NCI-H146 treated with DMSO at 0.1 percent for 48 hours (cell line): ENCODE results near the gene HSP90B1.

Source experiments
- DNase-seq: peaks from one replicate; lab custom pipeline; 2025; ENCODE audit not compliant: unreplicated experiment; lab: John Stamatoyannopoulos, UW

The HSP90B1 gene

DNA sequence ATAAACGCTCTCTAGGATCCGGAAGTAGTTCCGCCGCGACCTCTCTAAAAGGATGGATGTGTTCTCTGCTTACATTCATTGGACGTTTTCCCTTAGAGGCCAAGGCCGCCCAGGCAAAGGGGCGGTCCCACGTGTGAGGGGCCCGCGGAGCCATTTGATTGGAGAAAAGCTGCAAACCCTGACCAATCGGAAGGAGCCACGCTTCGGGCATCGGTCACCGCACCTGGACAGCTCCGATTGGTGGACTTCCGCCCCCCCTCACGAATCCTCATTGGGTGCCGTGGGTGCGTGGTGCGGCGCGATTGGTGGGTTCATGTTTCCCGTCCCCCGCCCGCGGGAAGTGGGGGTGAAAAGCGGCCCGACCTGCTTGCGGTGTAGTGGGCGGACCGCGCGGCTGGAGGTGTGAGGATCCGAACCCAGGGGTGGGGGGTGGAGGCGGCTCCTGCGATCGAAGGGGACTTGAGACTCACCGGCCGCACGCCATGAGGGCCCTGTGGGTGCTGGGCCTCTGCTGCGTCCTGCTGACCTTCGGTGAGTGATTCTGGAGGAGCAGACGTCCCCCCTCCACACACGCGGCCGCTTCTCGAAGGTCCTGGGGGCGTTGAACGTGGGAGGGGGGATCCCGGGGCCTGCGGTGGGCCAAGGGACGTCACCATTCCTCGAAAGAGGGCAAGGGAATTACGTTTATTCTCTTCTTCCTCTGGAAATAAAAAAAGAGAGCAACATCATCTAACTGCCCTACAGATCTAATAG lies at the start of gene HSP90B1:
HSP90B1 (plus strand) TSS at position 377 of the 753 bp plus-strand sequence; CDS start at position 483, 106 bp downstream.
- peak; percentile 99 for DNase-seq

DNA sequence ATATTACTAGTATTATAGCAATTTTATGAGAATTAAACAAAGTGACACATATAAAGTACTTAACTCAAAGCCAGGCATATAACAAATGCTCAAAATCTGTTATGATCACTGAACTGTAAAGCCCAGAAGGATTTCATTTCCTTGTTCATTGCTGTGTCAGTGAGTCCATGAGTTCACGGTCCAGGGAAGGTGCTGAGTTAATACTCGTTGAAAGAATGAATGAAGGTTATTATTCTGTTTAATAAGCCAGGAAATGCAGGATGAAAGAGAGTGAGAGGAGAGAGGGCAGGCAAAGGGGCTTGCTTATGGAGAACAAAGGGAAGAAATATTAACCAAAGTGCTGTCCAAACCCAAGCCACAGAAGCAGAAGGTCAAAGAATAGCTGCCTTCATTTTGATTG lies 48.9 kb upstream of the HSP90B1 start:
- DNase-seq: peak; percentile 45

DNA sequence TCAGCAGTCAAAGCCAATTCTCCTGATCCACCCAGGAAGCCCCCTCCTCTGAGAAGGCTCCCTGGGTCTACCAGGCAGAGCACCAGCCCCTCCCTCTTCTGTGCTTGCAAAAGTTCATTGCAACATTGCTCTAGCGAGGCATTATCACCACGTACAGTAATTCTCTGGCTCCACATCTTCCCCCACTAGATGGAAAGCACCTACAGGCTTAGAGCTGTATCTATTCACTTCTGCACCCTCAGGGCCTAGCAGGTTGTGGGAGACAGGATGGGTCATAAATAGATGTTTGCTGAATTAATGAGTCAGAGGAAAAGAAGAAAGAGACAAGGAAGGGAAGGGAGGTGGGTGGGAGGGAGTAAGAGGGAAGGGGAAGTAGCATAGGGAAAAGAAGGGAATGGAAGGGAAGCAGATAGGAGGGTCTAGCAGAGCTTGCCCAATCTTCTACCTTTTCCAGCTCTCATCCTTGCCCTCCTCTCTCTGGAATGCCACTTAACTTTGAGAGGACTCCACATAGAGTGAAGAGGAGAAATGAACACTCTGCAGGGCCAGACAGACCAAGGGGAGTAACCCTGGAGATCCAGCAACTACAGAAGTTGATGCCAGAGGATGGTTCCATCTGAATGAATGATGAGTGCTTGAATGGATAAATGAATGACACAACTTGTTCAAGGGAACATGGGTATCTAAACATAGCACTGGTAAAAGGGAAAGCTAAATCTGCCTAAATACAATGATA lies 47.2 kb upstream of the HSP90B1 start:
- DNase-seq: no peak

DNA sequence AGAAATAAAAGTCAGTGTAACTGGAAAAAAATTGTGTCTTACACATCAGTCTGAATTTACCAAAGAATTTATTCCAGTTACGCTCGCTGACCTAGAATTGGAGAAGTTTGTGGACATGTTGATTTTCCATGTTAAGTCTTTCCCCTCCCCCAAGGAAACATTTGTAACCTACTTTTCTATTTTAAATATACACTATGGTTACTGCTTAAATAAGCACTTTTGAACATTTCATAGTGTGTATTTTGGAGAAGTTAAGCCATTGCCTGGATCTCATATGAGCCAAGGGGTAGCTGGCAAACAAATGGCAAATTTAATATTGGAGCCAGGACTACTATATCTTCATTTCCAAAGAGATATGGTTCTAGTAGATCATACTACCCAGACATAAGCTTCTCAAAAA lies 46.3 kb upstream of the HSP90B1 start:
- no peak for DNase-seq

DNA sequence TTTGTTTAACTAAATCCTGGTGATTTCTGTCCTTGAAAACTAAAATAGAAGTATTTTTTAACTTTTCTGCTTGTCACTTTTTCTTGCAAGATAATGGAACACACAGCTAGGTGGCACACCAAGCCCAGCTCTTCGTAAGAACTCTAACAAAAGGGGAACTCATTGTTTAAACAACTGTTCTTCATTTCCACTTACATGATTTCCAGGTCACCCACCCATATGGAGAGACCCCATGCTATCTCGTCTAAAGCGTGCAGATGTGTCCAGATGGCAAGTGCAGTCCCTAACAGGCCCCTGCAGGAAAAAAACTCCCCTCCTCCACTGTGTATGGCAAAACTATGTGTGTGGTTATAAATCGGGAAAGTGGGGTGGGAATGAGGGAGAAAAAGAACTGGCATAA lies 45.9 kb upstream of the HSP90B1 start:
- peak; percentile 55 for DNase-seq

DNA sequence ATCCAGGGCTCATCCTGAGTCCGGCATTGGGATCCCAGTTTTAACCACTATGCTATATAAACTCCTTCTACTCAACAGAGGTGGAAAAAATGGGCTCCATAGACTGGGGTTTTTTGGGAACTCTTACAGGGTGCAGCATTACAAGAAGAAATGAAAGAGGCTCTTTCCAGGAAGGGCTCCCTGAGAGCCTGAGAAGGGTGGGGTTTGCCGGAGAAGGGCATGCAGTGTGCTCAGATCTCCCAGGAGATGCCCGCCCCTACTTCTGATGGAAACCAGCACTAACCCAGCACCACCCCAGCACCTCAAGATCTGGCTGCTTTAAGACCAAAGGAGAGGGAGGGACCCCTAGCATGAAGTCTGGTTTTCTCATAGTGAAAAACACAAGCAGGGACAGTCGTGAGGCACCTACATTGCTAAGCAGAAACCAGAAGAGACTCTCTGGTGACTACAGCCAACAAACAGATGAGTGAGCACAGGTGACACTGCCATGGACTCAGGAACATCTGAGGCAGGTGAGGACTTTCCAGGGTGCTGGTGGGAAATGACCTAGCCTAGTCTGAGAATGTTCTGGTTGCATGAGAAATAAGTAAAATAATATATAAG lies 43.9 kb upstream of the HSP90B1 start:
- DNase-seq: no peak

DNA sequence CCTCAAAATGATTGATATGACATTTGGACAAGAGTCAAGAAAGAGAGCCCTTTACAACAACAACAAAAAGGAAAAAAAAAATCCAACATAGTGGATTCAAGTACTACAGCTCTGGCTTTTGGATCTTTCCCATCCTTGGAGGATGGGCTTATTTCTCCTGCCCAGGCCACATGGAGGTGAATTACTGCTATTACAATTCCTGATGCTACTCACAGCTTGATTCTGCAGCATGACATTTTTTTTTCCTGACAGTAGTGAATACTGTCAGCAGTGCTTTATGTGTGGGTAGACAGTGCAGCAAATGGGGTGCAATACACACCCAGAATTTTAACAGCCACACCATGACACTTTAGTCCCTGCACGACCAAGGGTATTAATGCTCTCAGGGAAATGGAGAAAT lies 42.5 kb upstream of the HSP90B1 start:
- no peak for DNase-seq

DNA sequence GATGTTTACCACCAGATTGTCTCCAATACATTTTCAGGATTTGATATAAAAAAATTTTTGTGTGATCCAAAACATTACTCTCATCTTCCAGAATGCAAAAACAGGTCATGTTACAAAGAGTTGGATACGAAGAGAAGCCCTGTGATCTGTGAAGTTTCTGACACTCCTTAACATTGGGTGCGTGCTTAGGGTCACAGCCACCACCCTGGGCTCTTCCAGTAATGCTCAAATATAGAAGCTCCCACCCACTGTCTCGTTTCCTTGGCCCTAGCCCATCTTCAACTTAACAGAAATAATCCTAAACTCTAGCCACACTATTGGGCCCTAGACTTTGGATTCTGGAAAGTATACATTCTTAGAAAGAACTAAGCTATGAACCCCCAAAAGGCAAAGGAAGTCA lies 32.9 kb upstream of the HSP90B1 start:
- no peak for DNase-seq

DNA sequence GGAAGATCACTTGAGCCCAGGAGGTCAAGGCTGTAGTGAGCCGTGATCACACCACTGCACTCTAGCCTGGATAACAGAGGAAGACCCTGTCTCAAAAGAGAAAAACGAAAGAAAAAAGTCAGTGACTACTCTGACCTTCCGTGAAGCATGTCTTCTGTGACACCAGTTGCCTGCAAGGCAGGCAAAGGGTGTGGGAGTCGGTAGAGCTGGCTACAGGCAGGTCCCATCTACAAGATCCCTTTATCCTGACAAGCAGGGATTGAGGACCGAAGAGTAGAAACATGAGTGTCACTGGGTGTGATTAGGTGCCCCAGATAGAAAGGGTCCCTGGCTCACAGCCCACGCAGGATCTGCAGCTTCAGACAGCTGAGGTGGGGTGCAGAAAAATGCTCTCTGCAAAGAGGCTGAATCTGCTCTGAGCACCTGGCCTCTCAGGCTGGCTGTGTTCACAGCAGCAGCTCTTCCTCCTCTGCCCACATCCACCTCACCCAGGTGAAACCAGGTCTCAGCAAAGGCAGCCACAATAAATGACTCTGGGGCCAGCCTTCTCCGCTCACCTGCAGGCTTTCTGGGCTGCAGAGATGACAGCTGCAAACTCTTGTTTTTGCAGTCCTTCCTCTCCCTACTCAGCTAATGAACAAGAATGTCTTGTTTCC lies 28.6 kb upstream of the HSP90B1 start:
- peak; percentile 78 for DNase-seq

DNA sequence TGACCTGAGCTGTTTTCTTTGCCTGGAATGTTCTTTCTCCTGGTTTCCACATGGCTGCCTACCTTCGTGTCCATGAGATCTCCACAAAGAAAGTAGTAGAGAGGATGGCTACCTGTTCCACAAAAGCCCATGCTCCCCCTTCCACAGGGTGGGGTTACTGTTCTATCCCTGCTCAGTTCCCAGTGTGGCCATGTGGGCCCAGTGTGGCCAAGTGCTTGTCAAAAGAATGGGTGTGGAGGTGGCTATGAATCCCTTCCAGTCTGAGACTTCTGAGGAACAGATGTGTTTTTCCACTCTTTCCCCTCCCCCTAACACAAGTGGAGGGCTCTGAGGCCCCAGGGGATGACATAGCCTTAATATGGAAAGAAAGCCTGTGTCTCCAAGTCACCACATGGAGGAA lies 26.2 kb upstream of the HSP90B1 start:
- no peak for DNase-seq

DNA sequence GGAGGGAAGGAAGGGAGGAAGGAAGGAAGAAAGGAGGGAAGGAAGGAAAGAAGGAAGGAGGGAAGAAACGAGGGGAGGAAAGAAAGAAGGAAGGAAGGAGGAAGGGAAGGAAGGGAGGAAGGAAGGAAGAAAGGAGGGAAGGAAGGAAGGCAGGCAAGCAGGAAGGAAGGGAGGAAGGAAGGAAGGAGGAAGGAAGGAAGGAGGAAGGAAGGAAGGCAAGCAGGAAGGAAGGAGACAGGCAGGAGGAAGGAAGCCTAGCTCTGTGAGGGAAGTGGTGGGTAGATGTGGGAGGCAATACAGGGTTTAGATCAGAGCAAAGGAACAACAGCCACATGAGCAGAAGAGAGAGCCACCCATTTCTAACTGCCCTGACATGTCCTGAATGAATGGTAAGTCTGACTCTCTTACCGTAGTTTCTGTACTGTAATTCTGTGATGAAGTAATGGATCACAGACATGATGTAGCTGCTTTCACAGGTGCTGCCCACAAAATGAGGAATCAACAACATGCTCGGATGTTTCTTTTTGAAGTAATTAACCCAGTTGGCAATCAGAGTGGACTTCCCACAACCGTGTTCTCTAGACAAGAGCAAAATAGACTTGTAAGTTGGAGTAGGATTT lies 24.4 kb upstream of the HSP90B1 start:
- DNase-seq: no peak

DNA sequence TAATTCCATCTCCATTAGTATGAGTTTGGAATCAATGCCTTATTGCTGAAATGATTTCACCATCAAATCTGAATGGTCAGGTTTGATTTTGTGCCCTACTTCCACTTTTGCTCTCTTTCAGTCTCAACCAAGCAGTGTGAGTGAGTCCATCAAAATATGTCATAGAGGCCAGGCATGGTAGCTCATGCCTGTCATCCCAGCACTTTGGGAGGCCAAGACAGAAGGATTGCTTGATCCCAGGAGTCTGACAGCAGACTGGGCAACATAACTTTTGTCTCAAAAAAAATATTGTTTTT lies 22.0 kb upstream of the HSP90B1 start:
- no peak for DNase-seq

DNA sequence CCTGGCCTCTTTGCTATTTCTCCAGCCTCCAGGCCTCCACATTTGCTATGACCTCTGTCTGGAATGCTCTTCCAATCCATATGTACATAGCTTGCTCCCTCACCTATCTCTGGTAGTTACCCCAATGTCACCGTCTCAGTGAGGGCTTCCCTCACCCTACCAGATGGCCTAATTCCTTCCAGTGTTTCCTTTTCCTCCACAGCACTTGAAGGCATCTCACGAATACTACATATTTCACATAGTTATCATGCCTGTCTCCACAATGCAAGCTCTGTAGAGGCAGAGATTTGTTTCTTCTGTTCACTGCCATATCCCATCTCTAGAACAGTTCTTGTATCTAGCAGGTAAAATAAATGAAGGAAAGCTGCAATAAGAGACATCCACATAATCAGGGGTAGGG lies 21.3 kb upstream of the HSP90B1 start:
- no peak for DNase-seq

DNA sequence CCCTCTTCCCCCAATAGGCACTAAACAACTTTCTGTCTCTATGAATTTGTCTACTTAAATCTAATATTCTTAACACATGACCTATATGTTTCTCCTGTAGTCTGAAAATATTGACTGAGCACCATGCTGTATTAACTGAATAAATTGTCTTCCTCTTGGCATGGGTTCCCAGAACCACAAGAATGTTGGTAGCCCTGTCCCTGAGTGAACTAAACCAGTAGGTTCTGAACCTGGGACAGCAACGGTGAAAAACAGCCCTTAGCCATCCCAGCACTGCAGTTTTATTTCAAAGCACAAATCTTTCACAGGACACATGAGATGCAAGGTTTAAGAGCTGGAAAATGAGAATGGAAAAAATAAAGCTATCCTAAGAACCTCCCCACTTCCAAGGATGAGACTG lies 20.4 kb upstream of the HSP90B1 start:
- no peak for DNase-seq

DNA sequence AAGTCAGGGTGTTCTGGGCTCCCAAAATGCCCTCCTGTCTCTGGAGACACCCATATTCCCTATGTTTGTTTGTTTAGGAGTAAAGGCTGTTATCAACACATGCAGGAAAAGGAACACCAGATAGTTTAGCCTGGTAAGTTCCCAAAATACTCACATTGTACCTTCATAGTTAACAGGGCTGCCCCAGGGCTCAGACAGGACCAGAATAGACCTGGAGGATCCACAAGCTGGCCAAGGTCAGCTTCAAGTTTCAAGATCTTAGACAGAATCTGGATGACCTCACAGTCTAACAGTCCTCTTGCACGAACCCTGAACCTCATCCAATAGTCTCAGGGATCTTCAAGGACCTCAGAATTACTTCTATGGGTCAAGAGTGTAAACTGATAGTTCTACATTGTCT lies 18.1 kb upstream of the HSP90B1 start:
- no peak for DNase-seq

DNA sequence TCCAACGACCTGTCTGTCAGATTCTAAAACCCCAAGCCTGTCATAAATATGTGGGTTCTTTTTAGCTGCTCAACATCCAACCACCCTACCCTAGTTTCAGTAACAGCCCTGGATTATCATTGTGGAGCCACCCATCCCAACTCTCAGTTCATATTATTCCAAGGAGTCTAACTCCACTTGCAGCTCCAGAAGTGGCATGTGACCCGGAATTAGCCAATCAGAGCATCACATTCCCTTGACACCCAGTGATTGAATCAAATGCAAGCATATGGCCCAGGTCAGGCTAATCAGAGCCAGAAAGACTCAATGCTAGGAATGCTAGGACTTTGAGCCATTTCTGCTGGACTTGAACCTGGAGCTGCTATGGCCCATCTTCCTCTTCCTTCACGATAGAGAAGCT lies 17.1 kb upstream of the HSP90B1 start:
- peak; percentile 57 for DNase-seq

DNA sequence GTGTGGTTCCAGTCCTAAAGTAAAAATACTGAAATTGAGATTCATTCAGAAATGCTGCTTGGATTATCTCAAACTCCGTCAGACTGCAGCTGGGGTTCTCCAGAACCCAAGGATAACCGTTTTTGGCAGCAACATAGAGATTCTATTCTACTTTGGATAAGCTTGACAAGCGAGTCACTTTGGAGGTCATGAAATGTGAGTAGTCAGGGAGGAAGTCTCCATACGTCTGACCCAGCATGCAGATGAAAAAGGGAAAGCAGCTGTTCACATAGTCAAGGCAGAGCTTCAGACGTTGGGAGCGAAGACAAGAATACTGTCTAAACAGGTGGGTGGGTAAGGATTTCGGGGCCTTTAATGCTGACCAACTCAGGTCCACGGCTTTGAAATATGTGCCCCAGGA lies 14.9 kb upstream of the HSP90B1 start:
- peak; percentile 46 for DNase-seq

DNA sequence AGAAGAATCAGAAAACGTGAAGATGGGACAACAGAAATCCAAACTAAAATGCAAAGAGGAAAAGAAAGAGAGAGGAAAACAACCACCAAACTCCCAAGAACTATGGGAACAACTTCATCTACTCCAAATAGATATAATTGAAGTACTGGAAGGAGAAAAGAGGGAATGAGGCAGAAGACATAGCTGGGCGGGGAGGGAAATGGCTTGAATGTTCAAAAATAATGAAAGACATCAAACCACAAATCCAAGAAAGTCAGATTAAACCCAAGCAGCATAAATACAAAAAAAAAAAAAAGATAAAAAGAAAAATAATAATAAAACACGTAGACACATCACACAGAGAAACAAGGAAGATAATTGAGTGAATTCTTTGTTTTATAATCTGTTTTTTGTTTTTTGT lies 12.3 kb upstream of the HSP90B1 start:
- no peak for DNase-seq

DNA sequence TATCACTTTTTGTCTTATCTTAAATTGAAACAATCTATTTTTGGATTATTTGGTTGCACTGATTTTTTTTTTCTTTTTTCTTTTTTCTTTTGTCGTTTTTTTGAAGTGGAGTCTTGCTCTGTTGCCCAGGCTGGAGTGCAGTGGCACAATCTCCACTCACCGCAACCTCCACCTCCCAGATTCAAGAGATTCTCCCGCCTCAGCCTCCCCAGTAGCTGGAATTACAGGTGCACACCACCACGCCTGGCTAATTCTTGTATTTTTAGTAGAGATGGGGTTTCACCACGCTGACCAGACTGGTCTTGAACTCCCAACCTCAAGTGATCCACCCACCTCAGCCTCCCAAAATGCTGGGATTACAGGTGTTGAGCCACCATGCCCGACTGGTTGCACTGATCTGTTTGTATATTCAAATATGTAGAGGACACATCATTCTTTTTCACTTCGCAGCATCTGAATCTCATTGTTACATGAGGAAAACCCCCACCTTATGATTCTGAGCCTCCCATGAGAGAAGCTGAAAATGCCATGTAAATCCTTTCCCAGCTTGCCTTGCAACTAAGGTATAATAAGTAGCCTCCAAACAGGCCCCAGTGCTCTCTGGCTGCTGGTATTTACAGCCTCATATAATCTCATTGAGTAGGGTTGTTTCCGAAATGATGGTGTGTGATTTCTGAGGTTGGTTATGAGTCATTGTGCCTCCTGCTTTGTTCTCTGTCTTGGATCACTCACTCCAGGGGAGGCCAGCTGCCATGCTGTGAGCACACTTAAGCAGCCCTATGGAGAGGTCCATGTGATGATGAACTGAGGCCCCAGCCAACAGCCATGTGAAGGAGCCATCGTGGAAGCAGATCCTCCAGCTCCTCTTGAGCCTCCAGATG lies 5.2 kb upstream of the HSP90B1 start:
- DNase-seq: peak; percentile 83

DNA sequence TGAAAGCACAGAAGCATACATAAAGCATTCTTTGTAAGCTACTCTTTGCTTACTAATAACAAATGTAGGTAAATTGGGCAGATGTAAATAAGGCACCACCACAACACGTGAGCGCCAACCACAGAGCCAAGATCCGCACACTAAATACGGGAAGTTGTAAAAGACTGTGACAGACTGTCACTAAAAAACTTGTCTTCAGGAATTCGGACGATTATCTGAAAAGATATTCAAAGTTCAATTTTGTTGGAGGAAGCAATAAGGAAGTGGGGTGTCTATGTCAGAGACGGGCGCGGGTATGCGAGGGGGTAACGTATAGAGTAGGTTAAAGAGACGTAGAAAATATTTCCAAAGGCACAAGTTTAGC lies 1.5 kb upstream of the HSP90B1 start:
- DNase-seq: no peak
